Nucleus accumbens (tissue), 56 donors: Measurements from ENCODE around the gene TC2N.
"Not testable (repeated sequence)": the region's sequence is repeated elsewhere in the genome, so short reads cannot be mapped to it uniquely, and the experiment has no call there.

ENCODE experiments used
- DNase-seq, 56 donors: peaks; one replicate each; lab custom pipeline; 2025; lab: John Stamatoyannopoulos, UW

Gene TC2N

DNA sequence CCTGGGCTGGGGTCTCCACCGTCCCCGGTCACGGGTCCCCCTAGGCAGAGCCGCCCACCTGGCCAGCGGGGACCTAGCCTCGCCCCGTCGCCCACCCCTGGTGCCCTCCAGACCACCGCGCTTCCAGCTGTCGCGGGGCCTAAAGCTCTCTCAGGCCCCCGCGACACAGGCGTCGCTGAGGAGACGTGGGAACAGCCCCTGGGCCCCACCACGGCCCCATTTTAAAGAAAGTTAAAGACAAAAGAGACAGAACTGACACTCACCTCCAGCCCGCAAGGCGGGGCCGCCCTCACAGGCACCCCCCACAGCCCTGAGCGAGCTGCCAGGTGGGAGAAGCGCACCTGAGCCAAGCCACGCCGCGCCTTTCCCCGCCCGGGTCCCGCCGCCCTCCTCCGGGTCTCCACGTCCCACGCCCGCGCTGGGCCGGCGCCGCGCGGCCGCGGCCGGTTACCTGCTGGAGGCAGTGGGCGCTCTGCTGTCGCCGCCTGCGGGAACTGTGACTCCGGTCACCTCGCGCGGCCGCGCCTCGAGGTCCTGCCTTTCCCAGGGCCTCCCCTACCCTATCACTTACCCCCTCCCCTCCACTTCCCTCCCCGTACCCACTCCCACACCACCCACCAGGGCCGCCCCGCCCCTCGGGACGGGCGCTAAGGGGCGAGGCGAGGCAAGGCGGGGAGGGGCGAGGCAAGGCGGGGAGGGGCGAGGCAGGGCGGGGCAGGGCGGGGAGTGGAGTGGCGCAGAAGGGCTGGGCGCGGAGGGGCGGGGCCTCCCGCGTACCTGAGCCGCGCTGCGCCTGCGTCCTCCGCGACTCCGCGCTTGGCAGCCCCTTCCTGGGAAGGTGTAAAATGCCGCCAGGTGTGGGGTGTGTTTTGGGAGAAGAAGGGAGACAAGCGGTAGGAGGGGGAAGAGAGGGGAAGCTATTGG is 31.2 kb downstream of the TC2N start:
- peak in 25 of 56 donors; percentile 1 to 65 (median 25) for DNase-seq

- DNase-seq = no peak
These were observed 32.0 kb downstream of the TC2N start for GRCh38 chr14:91835197-91835919.

- DNase-seq = no peak
These were observed 32.8 kb downstream of the TC2N start for GRCh38 chr14:91834571-91834970.

- DNase-seq = no peak
These were observed 36.0 kb downstream of the TC2N start for GRCh38 chr14:91831337-91831736.

GRCh38 chr14:91830777-91831176 is 36.6 kb downstream of the TC2N start:
- peak in 8 of 56 donors; percentile 1 to 41 (median 7) for DNase-seq

DNA sequence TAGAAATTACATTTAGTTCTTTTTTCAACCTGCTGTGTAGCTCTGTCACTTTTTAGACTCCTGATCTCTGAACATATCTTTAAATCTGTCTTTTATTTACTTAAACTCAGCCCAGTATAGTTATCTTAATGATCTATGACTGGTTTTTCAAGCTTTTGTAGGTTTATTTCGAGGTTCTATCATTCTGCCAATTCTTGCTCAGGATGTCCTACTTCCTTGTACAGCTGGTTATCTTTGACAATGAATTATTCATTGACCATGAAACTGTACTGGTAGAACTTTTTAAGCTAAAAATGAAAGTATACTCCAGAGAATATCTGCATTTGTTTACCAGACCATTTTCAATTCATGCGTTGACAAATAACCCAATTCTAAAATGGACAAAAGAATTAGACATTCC is 37.8 kb downstream of the TC2N start:
- no peak for DNase-seq

DNA sequence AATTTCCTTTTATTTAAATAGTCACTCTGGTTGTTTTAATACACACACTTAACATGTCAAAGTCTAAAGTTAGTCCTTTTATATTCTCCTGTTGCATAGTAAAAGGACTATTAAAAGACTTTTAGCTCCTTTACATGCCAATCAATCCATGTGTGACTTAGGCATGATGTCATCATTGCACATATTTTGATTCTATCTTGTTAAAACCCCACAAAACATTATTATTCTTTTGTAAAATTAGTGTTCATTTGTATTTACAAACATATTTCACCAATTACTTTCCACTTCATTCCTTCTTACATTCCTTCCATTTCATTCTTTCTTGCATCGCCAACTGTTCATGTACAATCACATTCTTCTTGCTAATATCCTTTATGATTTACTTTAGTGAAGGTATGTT is 39.6 kb downstream of the TC2N start:
- DNase-seq = no peak

GRCh38 chr14:91817566-91818325 is 49.6 kb downstream of the TC2N start:
- no peak for DNase-seq

- no peak for DNase-seq
These were observed 53.0 kb downstream of the TC2N start for GRCh38 chr14:91814317-91814716.

DNA sequence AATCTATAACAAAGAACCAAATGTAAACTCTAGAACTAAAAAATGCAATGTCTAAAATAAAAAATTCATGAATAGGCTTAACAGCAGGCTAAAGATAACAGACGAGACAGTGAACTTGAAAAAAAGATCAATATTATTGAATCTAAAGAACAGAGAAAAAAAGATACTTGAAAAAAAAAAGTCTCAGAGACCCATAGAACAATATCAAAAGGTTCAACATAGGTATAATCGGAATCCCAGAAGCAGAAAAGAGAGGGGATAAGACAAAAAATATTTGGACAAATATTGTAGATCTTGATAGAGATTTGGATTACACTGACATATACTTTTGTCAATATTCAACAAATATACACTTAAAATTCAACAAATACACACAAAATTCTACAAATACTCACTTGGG is 56.6 kb downstream of the TC2N start:
- DNase-seq = no peak

DNA sequence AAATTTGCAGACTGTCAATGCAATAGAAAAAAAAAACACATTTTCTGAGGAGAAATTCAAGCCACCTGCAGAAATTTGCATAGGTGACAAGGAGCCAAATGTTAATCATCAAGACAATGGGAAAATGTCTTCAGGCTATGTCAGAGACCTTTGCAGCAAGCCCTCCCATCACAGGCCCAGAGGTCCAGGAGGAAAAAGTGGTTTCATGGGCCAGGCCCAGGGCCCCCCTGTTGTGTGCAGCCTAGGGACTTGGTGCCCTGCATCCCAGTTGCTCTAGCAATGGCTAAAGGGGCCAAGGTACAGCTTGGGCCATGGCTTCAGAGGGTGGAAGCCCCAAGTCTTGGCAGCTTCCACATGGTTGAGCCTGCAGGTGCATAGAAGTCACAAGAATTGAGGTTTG is 60.6 kb downstream of the TC2N start:
- no peak for DNase-seq

GRCh38 chr14:91806094-91806493 is 61.2 kb downstream of the TC2N start:
- DNase-seq = not testable (repeated sequence)

DNA sequence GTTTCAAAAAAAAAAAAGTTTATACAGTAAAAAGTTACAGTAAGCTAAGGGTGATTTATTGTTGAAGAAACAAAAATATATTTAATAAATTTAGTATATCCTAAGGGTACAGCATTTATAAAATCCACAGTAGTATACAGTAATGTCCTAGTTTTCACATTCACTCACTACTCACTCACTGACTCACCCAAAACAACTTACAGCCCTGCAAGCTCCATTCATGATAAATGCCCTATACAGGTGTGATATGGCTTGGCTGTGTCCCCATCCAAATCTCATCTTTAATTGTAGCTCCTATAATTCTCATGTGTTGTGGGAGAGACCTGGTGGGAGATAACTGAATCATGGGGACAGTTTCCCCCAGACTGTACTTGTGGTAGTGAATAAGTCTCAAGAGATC is 61.7 kb downstream of the TC2N start:
- no peak for DNase-seq

- DNase-seq = no peak
These were observed 66.0 kb downstream of the TC2N start for GRCh38 chr14:91801358-91801757.

DNA sequence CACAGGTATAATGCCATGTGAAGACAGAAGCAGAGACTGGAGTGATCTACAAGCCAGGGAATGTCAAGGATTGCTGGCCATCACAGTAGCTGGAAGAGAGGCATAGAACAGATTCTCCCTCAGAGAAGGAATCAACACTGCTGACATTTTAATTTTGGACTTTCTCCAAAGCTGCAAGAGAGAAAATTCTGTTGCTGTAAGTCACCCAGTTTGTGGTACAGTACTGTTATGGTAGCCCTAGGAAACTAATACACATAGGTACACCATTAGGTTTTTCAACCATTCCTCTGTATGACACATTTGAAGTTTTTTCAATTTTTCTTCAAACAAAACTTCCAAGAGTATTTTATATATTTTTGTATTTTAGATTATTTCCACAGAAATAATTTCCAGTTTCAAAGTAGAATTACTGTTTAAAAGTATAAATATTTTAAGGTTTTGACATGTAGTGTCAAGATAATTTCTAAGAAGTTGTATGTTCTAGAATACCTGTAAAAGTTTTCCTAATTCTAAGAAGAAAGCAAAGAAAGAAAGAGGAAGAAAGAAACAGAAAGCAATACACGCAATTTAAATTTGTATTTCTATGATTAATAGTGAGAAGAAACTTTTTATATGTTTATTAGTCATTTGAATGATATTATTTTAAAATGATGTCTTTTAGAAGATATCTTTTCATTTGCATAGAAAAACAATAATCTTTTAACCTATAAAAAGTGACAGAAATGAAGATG is 70.6 kb downstream of the TC2N start:
- DNase-seq = no peak

- DNase-seq = no peak
These were observed 73.6 kb downstream of the TC2N start for GRCh38 chr14:91793704-91794103.

DNA sequence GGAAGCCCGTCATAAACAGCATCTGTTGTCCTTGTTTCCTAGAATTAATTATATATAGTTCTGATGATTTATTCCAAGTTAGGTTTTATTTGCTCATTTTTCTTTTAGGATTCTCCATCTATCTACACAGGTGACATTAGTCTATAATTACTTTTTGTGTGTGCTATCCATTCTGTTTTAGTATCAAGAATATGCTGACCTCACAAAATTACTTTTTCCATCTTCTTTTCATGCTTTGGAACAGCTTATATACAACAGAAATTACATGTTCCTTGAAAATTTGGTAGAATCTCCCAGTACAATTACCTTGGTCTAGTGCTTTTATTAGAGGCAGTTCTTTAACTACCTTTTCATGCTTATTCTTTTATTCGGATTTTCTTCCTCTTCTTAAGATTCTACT is 81.1 kb downstream of the TC2N start:
- no peak for DNase-seq

DNA sequence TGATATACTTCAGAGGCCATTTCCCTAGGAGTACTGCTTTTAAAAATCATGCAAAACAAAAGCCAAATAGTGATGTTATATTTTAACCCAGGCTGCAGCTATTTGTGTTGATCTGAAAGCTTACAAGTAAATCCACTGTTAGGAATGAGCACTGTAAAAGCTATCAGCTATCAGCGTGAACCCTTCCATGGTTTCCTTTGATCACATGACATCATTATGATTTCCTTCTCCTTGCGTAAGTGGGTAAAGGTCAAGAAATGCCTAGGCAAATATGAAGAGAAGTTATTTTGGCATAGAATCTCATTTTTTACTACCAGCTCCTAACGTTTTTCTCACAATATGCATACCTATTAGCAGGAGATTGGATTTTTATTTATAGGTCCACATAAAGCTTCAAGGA is 86.9 kb downstream of the TC2N start:
- no peak for DNase-seq

DNA sequence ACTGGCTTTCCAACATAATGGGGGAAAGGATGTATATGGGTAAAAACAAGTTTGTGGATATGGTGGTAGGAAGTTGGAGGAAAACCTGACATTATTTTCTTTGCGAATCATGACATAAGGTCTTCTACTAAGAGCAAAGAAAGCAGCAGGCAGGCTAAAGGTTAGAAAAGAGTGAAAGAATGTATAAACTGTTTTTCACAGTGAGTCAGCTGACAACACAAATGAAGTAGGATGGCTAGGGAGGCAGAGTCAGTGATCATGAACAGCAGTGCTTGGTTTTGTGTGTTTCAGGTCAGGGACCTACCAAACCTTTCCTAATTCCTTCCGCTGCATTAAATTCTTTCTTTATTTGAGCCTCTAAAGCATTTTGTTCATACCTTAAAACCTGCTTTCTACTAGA is 89.1 kb downstream of the TC2N start:
- no peak for DNase-seq
